Activated gamma-delta T cell treated with Interleukin-2 at 50 U/mL for 16 hours (primary cell): ENCODE results near the gene OR10J4.
"Not testable (repeated sequence)": the region's sequence is repeated elsewhere in the genome, so short reads cannot be mapped to it uniquely, and the experiment has no call there.

Experiments
- DNase-seq: peaks from one replicate; pipeline ENCODE4 v3.0.0-alpha.2; 2020

Gene OR10J4

GRCh38 chr1:159431904-159432303 is at the start of gene OR10J4:
TSS of gene OR10J4 (plus strand) at chr1:159432204.
- DNase-seq, result no peak

GRCh38 chr1:159406821-159407220 is 25.2 kb upstream of the OR10J4 start:
- DNase-seq, result no peak

- no peak for DNase-seq
Measured at GRCh38 chr1:159408862-159409400, 23.1 kb upstream of the OR10J4 start.

- no peak for DNase-seq
Measured at GRCh38 chr1:159421821-159422220, 10.2 kb upstream of the OR10J4 start.

GRCh38 chr1:159428536-159428935 is 3.5 kb upstream of the OR10J4 start:
- DNase-seq, result no peak

GRCh38 chr1:159429074-159429861 is 2.7 kb upstream of the OR10J4 start:
- DNase-seq, result no peak

GRCh38 chr1:159430985-159431384 is 1.0 kb upstream of the OR10J4 start:
- no peak for DNase-seq

GRCh38 chr1:159436469-159436868 is 4.5 kb downstream of the OR10J4 start:
- DNase-seq, result no peak

- DNase-seq, result no peak
Measured at GRCh38 chr1:159439422-159439821, 7.4 kb downstream of the OR10J4 start, which contains the start of gene OR10J1. TSS of gene OR10J1 (plus strand) at chr1:159439722. CDS start at chr1:159439792, 70 bp downstream.

GRCh38 chr1:159441360-159441759 is 9.4 kb downstream of the OR10J4 start:
- no peak for DNase-seq

- DNase-seq, result no peak
Measured at GRCh38 chr1:159442428-159442827, 10.4 kb downstream of the OR10J4 start.

- DNase-seq, result no peak
Measured at GRCh38 chr1:159443066-159443750, 11.2 kb downstream of the OR10J4 start.

- no peak for DNase-seq
Measured at GRCh38 chr1:159444511-159444910, 12.5 kb downstream of the OR10J4 start.

GRCh38 chr1:159448181-159448580 is 16.2 kb downstream of the OR10J4 start:
- no peak for DNase-seq

GRCh38 chr1:159449605-159450004 is 17.6 kb downstream of the OR10J4 start:
- DNase-seq, result not testable (repeated sequence)

- no peak for DNase-seq
Measured at GRCh38 chr1:159459551-159459950, 27.5 kb downstream of the OR10J4 start.

- DNase-seq, result no peak
Measured at GRCh38 chr1:159465191-159465603, 33.2 kb downstream of the OR10J4 start.

- no peak for DNase-seq
Measured at GRCh38 chr1:159468321-159468720, 36.3 kb downstream of the OR10J4 start.

GRCh38 chr1:159469921-159470533 is 38.0 kb downstream of the OR10J4 start:
- DNase-seq, result no peak

- no peak for DNase-seq
Measured at GRCh38 chr1:159473335-159473734, 41.3 kb downstream of the OR10J4 start.

GRCh38 chr1:159474926-159475325 is 42.9 kb downstream of the OR10J4 start:
- DNase-seq, result no peak
